SK-N-SH treated with all-trans-retinoic acid at 6 μM for 48 hours (cell line): ENCODE results near the gene REG1B.

ENCODE experiments used
- ATAC-seq: fragments of 200-7000 bp; cut with Tn5 transposase; 3 replicates; pipeline ENCODE4 v1.9.1; 2020; ENCODE audit warnings: mild to moderate bottlenecking, moderate library complexity
- ARNTL ChIP-seq: fragments of 450-650 bp; formaldehyde crosslinking; IDR thresholded peaks from 2 replicates; pipeline ENCODE4 v1.5.0; 2020; ENCODE audit warnings: low read depth, mild to moderate bottlenecking, moderate library complexity, borderline replicate concordance
- BACH2 ChIP-seq: fragments of 250-450 bp; sonication (Bioruptor Pico); IDR thresholded peaks from 2 replicates; pipeline ENCODE4 v1.9.0; 2021; ENCODE audit warnings: mild to moderate bottlenecking, borderline replicate concordance
- CREB5 ChIP-seq: fragments of 250-450 bp; sonication (Bioruptor Pico); IDR thresholded peaks from 2 replicates; pipeline ENCODE4 v1.5.1; 2020; ENCODE audit warnings: low read depth, mild to moderate bottlenecking, moderate library complexity
- CSDC2 ChIP-seq: fragments of 250-450 bp; sonication (Bioruptor Pico); IDR thresholded peaks from 2 replicates; pipeline ENCODE4 v1.5.0; 2020; ENCODE audit warnings: mild to moderate bottlenecking, moderate library complexity
- ESRRG ChIP-seq: fragments of 250-450 bp; sonication (Bioruptor Pico); IDR thresholded peaks from 2 replicates; pipeline ENCODE4 v1.6.1; 2021; ENCODE audit warnings: mild to moderate bottlenecking
- GLIS3 ChIP-seq: fragments of 250-450 bp; sonication (Bioruptor Pico); IDR thresholded peaks from 2 replicates; pipeline ENCODE4 v1.5.0; 2020; ENCODE audit warnings: mild to moderate bottlenecking, moderate library complexity
- ISL1 ChIP-seq: fragments of 250-450 bp; sonication (Bioruptor Pico); IDR thresholded peaks from 2 replicates; pipeline ENCODE4 v2.1.2; 2022; ENCODE audit warnings: mild to moderate bottlenecking, moderate library complexity
- OSR1 ChIP-seq: fragments of 250-450 bp; sonication (Bioruptor Pico); IDR thresholded peaks from 2 replicates; pipeline ENCODE4 v1.8.0; 2022; ENCODE audit warnings: moderate library complexity, mild to moderate bottlenecking, inconsistent platforms
- PATZ1 ChIP-seq: fragments of 250-450 bp; sonication (Bioruptor Pico); IDR thresholded peaks from 2 replicates; pipeline ENCODE4 v1.8.0; 2020; ENCODE audit warnings: mild to moderate bottlenecking, moderate library complexity, borderline replicate concordance
- POU6F1 ChIP-seq: fragments of 250-450 bp; sonication (Bioruptor Pico); IDR thresholded peaks from 2 replicates; pipeline ENCODE4 v1.8.0; 2021; ENCODE audit warnings: low read depth, mild to moderate bottlenecking, moderate library complexity, borderline replicate concordance
- PPARA ChIP-seq: fragments of 250-450 bp; sonication (Bioruptor Pico); IDR thresholded peaks from 2 replicates; pipeline ENCODE4 v1.5.0; 2020; ENCODE audit warnings: mild to moderate bottlenecking, borderline replicate concordance
- RARB ChIP-seq: fragments of 250-450 bp; sonication (Bioruptor Pico); IDR thresholded peaks from 2 replicates; pipeline ENCODE4 v1.8.0; 2021; ENCODE audit warnings: mild to moderate bottlenecking, moderate library complexity
- SNAI2 ChIP-seq: fragments of 250-450 bp; sonication (Bioruptor Pico); IDR thresholded peaks from 2 replicates; pipeline ENCODE4 v1.5.0; 2020; ENCODE audit warnings: mild to moderate bottlenecking, moderate library complexity
- TOX ChIP-seq: fragments of 250-450 bp; sonication (Bioruptor Pico); IDR thresholded peaks from 2 replicates; pipeline ENCODE4 v1.8.0; 2021; ENCODE audit warnings: mild to moderate bottlenecking, moderate library complexity, borderline replicate concordance
- ZFP3 ChIP-seq: fragments of 250-450 bp; sonication (Bioruptor Pico); IDR thresholded peaks from 2 replicates; pipeline ENCODE4 v1.5.0; 2020; ENCODE audit warnings: mild to moderate bottlenecking, moderate library complexity
- ZFP30 ChIP-seq: fragments of 450-650 bp; formaldehyde crosslinking; IDR thresholded peaks from 2 replicates; pipeline ENCODE4 v1.5.0; 2022; ENCODE audit warnings: mild to moderate bottlenecking, moderate library complexity
- ZNF565 ChIP-seq: fragments of 450-650 bp; formaldehyde crosslinking; conservative IDR thresholded peaks from 2 replicates; pipeline ENCODE4 v1.5.0; 2020; ENCODE audit warnings: low read depth, mild to moderate bottlenecking, moderate library complexity
- ZNF70 ChIP-seq: fragments of 450-650 bp; formaldehyde crosslinking; IDR thresholded peaks from 2 replicates; pipeline ENCODE4 v1.5.0; 2020; ENCODE audit warnings: mild to moderate bottlenecking, moderate library complexity
- ZNF8 ChIP-seq: fragments of 450-650 bp; formaldehyde crosslinking; IDR thresholded peaks from 2 replicates; pipeline ENCODE4 v1.5.0; 2020; ENCODE audit warnings: mild to moderate bottlenecking, moderate library complexity
- TF ChIP-seq, protein P1 (sequence below): fragments of 250-450 bp; sonication (Bioruptor Pico); IDR thresholded peaks from 2 replicates; pipeline ENCODE4 v1.5.0; 2020; ENCODE audit warnings: mild to moderate bottlenecking, moderate library complexity

The REG1B gene

DNA sequence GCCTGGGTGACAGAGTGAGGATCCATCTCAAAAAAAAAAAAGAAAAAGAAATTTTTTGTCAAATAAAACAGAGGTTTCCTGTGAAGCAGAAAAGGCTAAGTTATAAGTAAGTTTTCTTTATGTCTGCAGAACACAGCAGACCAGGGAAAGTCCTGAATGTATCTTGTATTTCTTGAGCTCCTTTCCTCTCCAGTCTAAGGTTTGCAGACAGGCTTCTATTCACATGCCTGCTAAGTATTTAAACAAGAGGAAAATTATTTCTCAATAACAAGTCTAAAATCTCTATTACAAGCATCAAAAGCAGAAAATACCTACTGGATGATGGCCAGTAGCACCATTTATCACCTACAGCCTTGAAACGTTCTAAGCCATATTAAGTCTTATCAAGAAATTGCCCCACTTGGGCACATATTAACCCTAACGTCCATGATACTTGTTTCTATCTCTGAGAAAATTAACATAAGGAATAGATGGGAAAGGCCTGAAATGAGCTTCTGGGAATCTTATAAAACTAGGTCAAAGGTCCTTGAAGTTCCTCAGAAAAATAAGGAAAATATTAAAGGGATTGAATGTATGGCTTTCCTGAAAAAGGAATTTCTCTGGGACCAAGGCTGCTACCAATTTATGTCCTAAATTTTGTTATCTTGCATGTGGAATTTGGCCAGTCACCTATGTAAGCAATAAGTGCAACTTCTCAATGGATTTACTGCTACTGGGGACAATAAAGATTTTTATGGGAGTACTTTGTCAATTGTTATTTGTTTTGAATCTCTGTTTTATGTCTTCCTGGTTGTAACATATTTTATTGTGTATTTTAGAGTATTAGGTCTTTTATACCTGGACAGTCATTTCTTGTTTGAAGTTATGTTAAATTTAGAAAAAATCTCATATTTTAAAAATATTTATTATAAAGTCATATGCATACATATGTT lies 29.5 kb upstream of the REG1B start:
- no peak for ATAC-seq
- TF ChIP-seq ISL1 (CRISPR knock-in tag) (no peak), ZNF565 (CRISPR knock-in tag) (no peak), PATZ1 (no peak), CSDC2 (no peak), GLIS3 (no peak), RARB (CRISPR knock-in tag) (no peak), PPARA (CRISPR knock-in tag) (no peak), CREB5 (CRISPR knock-in tag) (no peak), ZFP3 (CRISPR knock-in tag) (no peak), OSR1 (CRISPR knock-in tag) (no peak), ZFP30 (CRISPR knock-in tag) (no peak), SNAI2 (CRISPR knock-in tag) (no peak), ARNTL (CRISPR knock-in tag) (no peak), TOX (no peak)
- TF ChIP-seq, protein P1, sequence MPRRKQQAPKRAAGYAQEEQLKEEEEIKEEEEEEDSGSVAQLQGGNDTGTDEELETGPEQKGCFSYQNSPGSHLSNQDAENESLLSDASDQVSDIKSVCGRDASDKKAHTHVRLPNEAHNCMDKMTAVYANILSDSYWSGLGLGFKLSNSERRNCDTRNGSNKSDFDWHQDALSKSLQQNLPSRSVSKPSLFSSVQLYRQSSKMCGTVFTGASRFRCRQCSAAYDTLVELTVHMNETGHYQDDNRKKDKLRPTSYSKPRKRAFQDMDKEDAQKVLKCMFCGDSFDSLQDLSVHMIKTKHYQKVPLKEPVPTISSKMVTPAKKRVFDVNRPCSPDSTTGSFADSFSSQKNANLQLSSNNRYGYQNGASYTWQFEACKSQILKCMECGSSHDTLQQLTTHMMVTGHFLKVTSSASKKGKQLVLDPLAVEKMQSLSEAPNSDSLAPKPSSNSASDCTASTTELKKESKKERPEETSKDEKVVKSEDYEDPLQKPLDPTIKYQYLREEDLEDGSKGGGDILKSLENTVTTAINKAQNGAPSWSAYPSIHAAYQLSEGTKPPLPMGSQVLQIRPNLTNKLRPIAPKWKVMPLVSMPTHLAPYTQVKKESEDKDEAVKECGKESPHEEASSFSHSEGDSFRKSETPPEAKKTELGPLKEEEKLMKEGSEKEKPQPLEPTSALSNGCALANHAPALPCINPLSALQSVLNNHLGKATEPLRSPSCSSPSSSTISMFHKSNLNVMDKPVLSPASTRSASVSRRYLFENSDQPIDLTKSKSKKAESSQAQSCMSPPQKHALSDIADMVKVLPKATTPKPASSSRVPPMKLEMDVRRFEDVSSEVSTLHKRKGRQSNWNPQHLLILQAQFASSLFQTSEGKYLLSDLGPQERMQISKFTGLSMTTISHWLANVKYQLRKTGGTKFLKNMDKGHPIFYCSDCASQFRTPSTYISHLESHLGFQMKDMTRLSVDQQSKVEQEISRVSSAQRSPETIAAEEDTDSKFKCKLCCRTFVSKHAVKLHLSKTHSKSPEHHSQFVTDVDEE (CRISPR knock-in tag): no peak
- TF ChIP-seq, all 23 proteins: peak for 0

DNA sequence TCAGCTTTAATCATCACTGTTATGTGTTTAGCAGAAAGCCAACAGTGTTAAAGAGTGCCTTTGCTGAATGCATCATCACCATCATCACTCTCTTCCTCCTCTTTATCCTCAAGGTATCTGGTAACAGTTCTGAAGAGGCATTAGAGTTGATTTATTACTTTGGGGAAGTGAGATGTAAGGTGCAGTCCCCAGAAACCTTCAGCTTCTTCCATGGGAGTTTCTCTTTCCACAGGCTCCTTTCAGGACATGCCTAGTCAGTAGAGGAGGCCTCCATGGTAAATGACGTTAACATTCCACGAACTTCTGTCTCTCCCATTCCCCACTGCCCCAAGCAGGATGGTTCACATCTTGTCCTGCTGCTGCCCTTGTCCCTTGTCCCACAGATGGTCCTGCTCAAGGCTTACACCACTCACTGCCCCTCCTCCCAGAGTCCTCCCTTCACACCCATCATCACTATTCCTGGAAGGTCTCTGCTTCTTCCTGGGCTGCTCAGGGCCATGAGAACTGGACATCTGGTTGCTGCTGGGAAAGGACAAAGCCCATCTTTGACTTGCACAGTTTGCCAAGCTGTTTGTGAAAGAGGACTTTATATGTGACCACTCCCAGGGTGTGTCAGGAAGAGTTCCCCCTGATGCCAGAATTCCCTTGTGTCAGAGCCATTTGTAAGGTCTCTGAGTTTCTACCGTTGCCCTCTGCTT lies 27.2 kb upstream of the REG1B start:
- no peak for ATAC-seq
- TF ChIP-seq BACH2 (no peak), ISL1 (CRISPR knock-in tag) (no peak), ESRRG (CRISPR knock-in tag) (no peak), ZNF70 (CRISPR knock-in tag) (no peak), ZFP30 (CRISPR knock-in tag) (no peak), ZNF565 (CRISPR knock-in tag) (no peak), OSR1 (CRISPR knock-in tag) (no peak), ZFP3 (CRISPR knock-in tag) (no peak), PPARA (CRISPR knock-in tag) (no peak), CREB5 (CRISPR knock-in tag) (no peak), ZNF8 (CRISPR knock-in tag) (no peak), GLIS3 (no peak), TOX (no peak), POU6F1 (CRISPR knock-in tag) (no peak), ARNTL (CRISPR knock-in tag) (no peak)
